ENCODE results near the gene CACNA1E. TPM values are rescaled to one million over a fixed set of nuclear protein-coding genes. Genes with fewer than 3 reads are reported as not detected.

The CACNA1E gene
- total RNA-seq, 4 donors from 2014 or later = 0.03 to 0.05 TPM; not detected in 2

- in situ Hi-C loops (cut with MboI; ENCODE audit: low sequenced_read_pairs in 4 of 4) (no loop called here), intact Hi-C loops (cut with DNase I; ENCODE audit: low total_unique reads) (no loop called here)
- no peaks in the 10 kb centered on the region for H3K36me3 ChIP-seq
- H3K4me1 ChIP-seq = peaks cover 0 to 2% of the 10 kb centered on the region in 2 donors
- no peak for DNase-seq
- H3K27ac ChIP-seq = no peak overlapping the region
- TF ChIP-seq POLR2A (IDR thresholded peaks at IDR 0.05) = no peak
- TF ChIP-seq CTCF (IDR thresholded peaks at IDR 0.05 in 4 of 5, conservative IDR thresholded peaks at IDR 0.05 in 1 of 5) = no peak
- H3K27me3 ChIP-seq = no peaks in the 10 kb centered on the region
- no peak overlapping the region for H3K4me3 ChIP-seq
- peak in 1 of 2 donors; percentile 46 for ATAC-seq
- H3K9me3 ChIP-seq = no peaks in the 10 kb centered on the region
Measured at GRCh38 chr1:181659321-181659957, 176.1 kb downstream of the CACNA1E start.

DNA sequence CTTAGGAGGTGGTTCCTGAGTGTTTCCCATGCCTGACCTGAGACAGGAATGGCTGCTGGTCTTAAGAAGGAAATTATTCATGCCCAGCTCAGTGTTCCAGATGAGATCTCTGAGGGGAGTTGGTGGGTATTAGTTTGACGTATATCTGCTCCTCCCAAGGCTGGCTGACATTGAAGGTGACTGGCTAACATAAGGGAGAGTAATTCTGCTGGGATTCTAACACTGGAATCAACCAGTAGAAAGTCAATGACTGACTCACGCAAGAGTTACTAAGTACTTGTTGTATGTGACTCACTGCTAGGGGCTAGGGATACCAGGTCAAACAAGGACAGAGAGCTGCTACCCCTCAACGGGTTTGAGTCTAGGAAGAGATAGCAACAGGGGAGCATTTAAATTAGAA, 177.3 kb downstream of the CACNA1E start:
- Histone ChIP-seq H3K4me1 (peaks cover 0 to 2% of the 10 kb centered on the region in 2 donors), H3K36me3 (no peaks in the 10 kb centered on the region), H3K9me3 (no peaks in the 10 kb centered on the region), H3K4me3 (no peak overlapping the region), H3K27ac (no peak overlapping the region), H3K27me3 (no peaks in the 10 kb centered on the region)
- no peak for TF ChIP-seq POLR2A (IDR thresholded peaks at IDR 0.05)
- TF ChIP-seq CTCF (IDR thresholded peaks at IDR 0.05 in 4 of 5, conservative IDR thresholded peaks at IDR 0.05 in 1 of 5) = no peak
- DNase-seq (no peak), ATAC-seq (no peak)
- in situ Hi-C loops (cut with MboI; ENCODE audit: low sequenced_read_pairs in 4 of 4) (no loop called here), intact Hi-C loops (cut with DNase I; ENCODE audit: low total_unique reads) (no loop called here)

GRCh38 chr1:181661569-181661968, 178.3 kb downstream of the CACNA1E start:
- ATAC-seq (no peak), DNase-seq (no peak)
- H3K27me3 ChIP-seq = no peaks in the 10 kb centered on the region
- no peak overlapping the region for H3K27ac ChIP-seq
- in situ Hi-C loops (cut with MboI; ENCODE audit: low sequenced_read_pairs in 4 of 4) (no loop called here), intact Hi-C loops (cut with DNase I; ENCODE audit: low total_unique reads) (no loop called here)
- H3K4me3 ChIP-seq = no peak overlapping the region
- H3K4me1 ChIP-seq = peaks cover 0 to 2% of the 10 kb centered on the region in 2 donors
- no peak for TF ChIP-seq CTCF (IDR thresholded peaks at IDR 0.05 in 4 of 5, conservative IDR thresholded peaks at IDR 0.05 in 1 of 5)
- no peak for TF ChIP-seq POLR2A (IDR thresholded peaks at IDR 0.05)
- H3K36me3 ChIP-seq = no peaks in the 10 kb centered on the region
- H3K9me3 ChIP-seq = no peaks in the 10 kb centered on the region

DNA sequence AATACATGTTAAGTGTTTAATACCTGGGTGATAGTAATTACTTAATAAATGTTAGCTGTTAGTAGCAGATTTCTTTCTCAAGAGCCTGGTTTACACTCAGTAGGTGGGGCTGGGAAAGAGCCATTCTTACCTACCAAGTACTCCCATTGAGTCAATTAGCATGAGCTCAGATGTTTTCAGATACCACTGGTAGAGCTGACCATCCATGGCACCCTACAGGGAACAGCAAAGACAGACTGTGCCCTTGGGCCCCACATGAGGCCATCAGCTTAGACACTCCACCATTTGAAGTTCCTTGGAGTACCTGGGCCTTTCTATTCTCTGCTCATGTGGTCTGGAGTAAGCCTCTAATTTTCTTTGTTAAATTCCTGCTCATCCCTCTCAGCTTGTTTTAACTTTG, 179.3 kb downstream of the CACNA1E start:
- H3K36me3 ChIP-seq = no peaks in the 10 kb centered on the region
- no peak overlapping the region for H3K27ac ChIP-seq
- H3K4me1 ChIP-seq = peaks cover 0 to 2% of the 10 kb centered on the region in 2 donors
- no peaks in the 10 kb centered on the region for H3K27me3 ChIP-seq
- in situ Hi-C loops (cut with MboI; ENCODE audit: low sequenced_read_pairs in 4 of 4) = no loop called here
- no peak for TF ChIP-seq CTCF (IDR thresholded peaks at IDR 0.05 in 4 of 5, conservative IDR thresholded peaks at IDR 0.05 in 1 of 5)
- no peak for TF ChIP-seq POLR2A (IDR thresholded peaks at IDR 0.05)
- H3K9me3 ChIP-seq = no peaks in the 10 kb centered on the region
- ATAC-seq (no peak), DNase-seq (no peak)
- intact Hi-C loops (cut with DNase I; ENCODE audit: low total_unique reads) = no loop called here
- no peak overlapping the region for H3K4me3 ChIP-seq

GRCh38 chr1:181664543-181664942, 181.2 kb downstream of the CACNA1E start:
- in situ Hi-C loops (cut with MboI; ENCODE audit: low sequenced_read_pairs in 4 of 4) = no loop called here
- DNase-seq = no peak

More at GRCh38 chr1:181664543-181664942, 181.2 kb downstream of the CACNA1E start:
- intact Hi-C loops (cut with DNase I; ENCODE audit: low total_unique reads) = no loop called here
- TF ChIP-seq POLR2A (IDR thresholded peaks at IDR 0.05) (no peak), CTCF (IDR thresholded peaks at IDR 0.05 in 4 of 5, conservative IDR thresholded peaks at IDR 0.05 in 1 of 5) (no peak)
- Histone ChIP-seq H3K9me3 (no peaks in the 10 kb centered on the region), H3K36me3 (no peaks in the 10 kb centered on the region), H3K27me3 (no peaks in the 10 kb centered on the region), H3K4me1 (peaks cover 0 to under 1% of the 10 kb centered on the region in 2 donors), H3K4me3 (no peak overlapping the region), H3K27ac (no peak overlapping the region)
- no peak for ATAC-seq

Measured in gastrocnemius medialis (tissue), 4 donors.